Astrocyte of the spinal cord (primary cell): Measurements from ENCODE around the gene SIL1.

Experiments used
- DNase-seq: peaks from one replicate; pipeline ENCODE4 v3.0.0; 2011; ENCODE audit warnings: low read depth, low spot score
- H3K4me3 ChIP-seq: 2 replicates; pipeline ENCODE4 v1.5.1; 2011; ENCODE audit warnings: low read depth, mild to moderate bottlenecking, low read length, moderate library complexity
- CTCF ChIP-seq: IDR thresholded peaks from 2 replicates; pipeline ENCODE4 v1.5.1; 2012; ENCODE audit warnings: low read depth, mild to moderate bottlenecking, low read length, inconsistent platforms
- in situ Hi-C: cut with HindIII; loops from 2 replicates; pipeline ENCODE4 v1.10.0; 2017; ENCODE audit warnings: low sequenced_read_pairs

The SIL1 gene

DNA sequence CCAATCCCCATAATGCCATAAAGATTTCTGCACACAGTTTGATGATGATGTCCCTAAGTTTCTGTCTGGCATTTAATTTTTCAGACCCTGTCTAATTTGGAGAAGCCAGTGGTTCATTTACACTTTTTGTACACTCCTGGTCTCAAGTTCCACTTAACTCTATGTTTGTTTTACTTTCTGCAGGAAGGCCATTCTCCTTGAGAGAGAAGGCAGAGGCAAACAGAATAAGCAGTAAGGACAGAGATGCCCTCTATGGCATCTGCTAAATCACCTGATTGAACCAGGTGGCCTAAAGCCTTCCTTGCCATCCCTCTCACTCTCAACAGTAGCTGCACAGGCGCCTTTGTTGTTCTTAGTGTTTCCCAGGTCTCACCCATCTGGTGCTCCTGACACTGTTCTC, 236.9 kb downstream of the SIL1 start:
- DNase-seq = no peak
- in situ Hi-C loops = no loop called here
- TF ChIP-seq CTCF = no peak
- no peak overlapping the region for H3K4me3 ChIP-seq

- H3K4me3 ChIP-seq = no peak overlapping the region
- DNase-seq = no peak
- in situ Hi-C loops = no loop called here
- TF ChIP-seq CTCF = no peak
Measured at GRCh38 chr5:138960145-138960692, 237.9 kb downstream of the SIL1 start.

GRCh38 chr5:138956801-138957200, 241.4 kb downstream of the SIL1 start:
- no peak for TF ChIP-seq CTCF
- in situ Hi-C loops = no loop called here
- H3K4me3 ChIP-seq = no peak overlapping the region
- no peak for DNase-seq

DNA sequence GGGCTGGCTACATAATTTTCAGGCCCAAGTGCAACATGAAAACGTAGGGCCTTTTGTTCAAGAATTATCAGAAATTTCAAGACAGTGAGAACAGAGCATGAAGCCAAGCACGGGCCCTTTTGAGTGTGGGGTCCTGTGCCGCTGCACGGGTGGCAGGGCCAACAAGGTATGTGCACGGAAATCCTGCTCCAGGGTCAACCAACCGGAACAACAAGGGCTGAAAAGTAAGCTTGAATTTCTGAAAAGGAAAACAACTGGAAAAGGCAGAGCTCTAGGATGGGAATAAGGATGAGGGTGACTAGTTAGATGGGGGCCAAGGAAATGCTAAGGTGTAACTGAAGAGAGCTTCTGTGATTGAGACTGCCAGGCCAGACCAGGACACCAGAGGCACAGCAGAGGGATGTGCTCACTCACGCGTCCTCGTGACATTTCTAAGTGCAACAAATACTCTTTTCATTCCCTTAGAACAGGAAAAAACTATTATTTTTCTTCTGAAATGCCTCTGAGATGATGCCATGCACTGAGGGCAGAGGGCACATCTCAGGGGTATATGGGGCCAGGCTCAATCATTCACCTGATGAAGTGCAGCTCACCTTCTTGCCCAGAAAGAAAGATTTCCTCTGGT, 242.4 kb downstream of the SIL1 start:
- TF ChIP-seq CTCF = no peak
- H3K4me3 ChIP-seq = no peak overlapping the region
- in situ Hi-C loops = no loop called here
- DNase-seq = no peak

- no peak for DNase-seq
- in situ Hi-C loops = no loop called here
- no peak overlapping the region for H3K4me3 ChIP-seq
- no peak for TF ChIP-seq CTCF
Measured at GRCh38 chr5:138955013-138955660, 243.0 kb downstream of the SIL1 start.

GRCh38 chr5:138954257-138955012, 243.7 kb downstream of the SIL1 start:
- no peak for DNase-seq
- H3K4me3 ChIP-seq = no peak overlapping the region
- TF ChIP-seq CTCF = no peak
- in situ Hi-C loops = no loop called here
